CD4-positive, alpha-beta T cell (primary cell): ENCODE data around the gene ADSL. TPM values are rescaled to one million over a fixed set of nuclear protein-coding genes. Genes with fewer than 3 reads are reported as not detected.

Source experiments
- ATAC-seq: fragments of 200-7000 bp; cut with Tn5 transposase; one replicate; pipeline ENCODE4 v1.10.0; 2022; ENCODE audit warnings: mild to moderate bottlenecking; ENCODE audit not compliant: poor library complexity
- CTCF ChIA-PET: fragments of 350-600 bp; sonication (Branson Sonifier 250); formaldehyde crosslinking; loops from one replicate; lab custom pipeline; 2021; ENCODE audit warnings: antibody characterized with exemption, inconsistent platforms; lab: Charles Lee
- POLR2A ChIA-PET: fragments of 350-600 bp; sonication (Branson Sonifier 250); formaldehyde crosslinking; loops from one replicate; lab custom pipeline; 2021; ENCODE audit warnings: antibody characterized with exemption, inconsistent platforms; lab: Charles Lee
- DNase-seq, 14 experiments: peaks; one replicate each; pipeline ENCODE4 v3.0.0-alpha.2; 2013 to 2020; ENCODE audit warnings: mixed read lengths in 2 of 14
- H3K27ac ChIP-seq, 2 donors: one replicate each; pipeline versions ENCODE4 v1.5.1 to v1.7.0; 2013; ENCODE audit warnings: low read length in 2 of 2, low read depth in 1 of 2, mild to moderate bottlenecking in 1 of 2
- H3K27me3 ChIP-seq, 2 experiments: 1 replicate in 1 of 2; 2 replicates in 1 of 2; pipeline versions ENCODE4 v1.6.1 to v1.7.0; 2013; ENCODE audit warnings: low read length in 2 of 2, control low read depth in 1 of 2, mild to moderate bottlenecking in 1 of 2, moderate library complexity in 1 of 2; ENCODE audit not compliant: insufficient read depth in 2 of 2, control insufficient read depth in 1 of 2
- H3K36me3 ChIP-seq: one replicate; pipeline ENCODE4 v1.6.1; 2013; ENCODE audit warnings: low read length, control low read depth; ENCODE audit not compliant: insufficient read depth
- H3K4me1 ChIP-seq: one replicate; pipeline ENCODE4 v1.6.1; 2013; ENCODE audit warnings: low read length, control low read depth; ENCODE audit not compliant: insufficient read depth
- H3K4me3 ChIP-seq: one replicate; pipeline ENCODE4 v1.5.1; 2013; ENCODE audit warnings: mild to moderate bottlenecking, low read length, moderate library complexity
- H3K9me3 ChIP-seq, 2 experiments: 1 replicate in 1 of 2; 2 replicates in 1 of 2; pipeline versions ENCODE4 v1.6.1 to v1.7.0; 2013; ENCODE audit warnings: low read length in 2 of 2, mild to moderate bottlenecking in 2 of 2, control low read depth in 1 of 2, moderate library complexity in 1 of 2; ENCODE audit not compliant: control insufficient read depth in 1 of 2, insufficient read depth in 1 of 2
- H3K27ac Mint-ChIP-seq: one replicate; pipeline ENCODE4 v1.8.0; 2020; ENCODE audit warnings: mixed read lengths
- H3K27me3 Mint-ChIP-seq: one replicate; pipeline ENCODE4 v1.8.0; 2021; ENCODE audit warnings: mixed read lengths
- H3K36me3 Mint-ChIP-seq: one replicate; pipeline ENCODE4 v1.8.0; 2021; ENCODE audit warnings: low read depth, mixed read lengths
- H3K4me1 Mint-ChIP-seq: one replicate; pipeline ENCODE4 v1.8.0; 2021; ENCODE audit warnings: low read depth, mixed read lengths
- H3K4me3 Mint-ChIP-seq: one replicate; pipeline ENCODE4 v1.8.0; 2020; ENCODE audit warnings: mild to moderate bottlenecking, mixed read lengths
- H3K9me3 Mint-ChIP-seq: one replicate; pipeline ENCODE4 v1.8.0; 2020; ENCODE audit warnings: mixed read lengths
- intact Hi-C, 2 experiments: fragments of 100-400 bp; cut with DNase I in 1 of 2; cut with micrococcal nuclease in 1 of 2; formaldehyde crosslinking; loops; one replicate each; pipeline versions ENCODE4 v1.15.1 to v1.9.0; 2023 to 2025; cut with DNase I, micrococcal nuclease
- total RNA-seq, 174 experiments: library from RNA in 2 of 174; stranded (reverse) in 2 of 174; gene quantifications; one replicate each; pipeline ENCODE4 v1.2.3 and lab custom pipeline; 2021 to 2026
- TF ChIP-seq, protein P1 (sequence below): fragments of 200-600 bp; IDR thresholded peaks from one replicate; pipeline ENCODE4 v1.8.0; 2022; ENCODE audit warnings: antibody characterized with exemption, mild to moderate bottlenecking

ADSL gene
- total RNA-seq, 2 experiments from 2014 or later, result 62.9 to 75.3 TPM

DNA sequence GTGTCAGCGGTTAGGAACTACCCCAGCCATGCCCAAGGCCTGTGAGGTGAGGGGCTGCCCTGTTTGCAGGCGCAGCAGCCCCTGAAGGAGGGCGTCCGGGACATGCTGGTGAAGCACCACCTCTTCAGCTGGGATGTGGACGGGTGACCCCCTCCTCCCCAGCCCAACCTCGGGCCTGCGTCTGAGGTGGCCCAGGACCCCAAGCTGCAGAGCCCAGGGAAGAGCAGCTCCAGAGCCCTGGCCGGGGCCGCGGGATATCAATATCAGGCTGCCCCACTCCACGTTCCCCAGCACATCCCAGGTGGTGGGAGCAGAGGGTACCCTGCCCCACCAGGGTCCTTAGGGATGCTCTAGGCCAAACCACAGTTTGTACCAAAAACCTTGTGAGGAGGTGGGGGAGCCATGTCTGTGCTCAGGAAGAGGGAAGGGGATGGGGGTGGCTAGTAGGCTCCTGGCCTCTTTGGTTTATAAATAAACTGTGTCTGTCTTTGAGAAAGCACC, 63.4 kb downstream of the ADSL start:
- Mint-ChIP-seq H3K4me3 (no peak overlapping the region), H3K27me3 (no peaks in the 10 kb centered on the region), H3K9me3 (no peaks in the 10 kb centered on the region), H3K4me1 (peaks cover 14% of the 10 kb centered on the region), H3K27ac (no peak overlapping the region), H3K36me3 (peaks cover 74% of the 10 kb centered on the region)
- no peak for DNase-seq
- ATAC-seq, result no peak
- ChIA-PET POLR2A (interaction anchor here (1.1 to 1.3 kb wide), 2 partner anchors 21 kb away, joined by 4 to 5 read pairs; no protein-coding TSS in a partner anchor), CTCF (no interaction called here)
- H3K4me3 ChIP-seq, result no peak overlapping the region
- peaks cover 78% of the 10 kb centered on the region for H3K36me3 ChIP-seq
- TF ChIP-seq, protein P1, sequence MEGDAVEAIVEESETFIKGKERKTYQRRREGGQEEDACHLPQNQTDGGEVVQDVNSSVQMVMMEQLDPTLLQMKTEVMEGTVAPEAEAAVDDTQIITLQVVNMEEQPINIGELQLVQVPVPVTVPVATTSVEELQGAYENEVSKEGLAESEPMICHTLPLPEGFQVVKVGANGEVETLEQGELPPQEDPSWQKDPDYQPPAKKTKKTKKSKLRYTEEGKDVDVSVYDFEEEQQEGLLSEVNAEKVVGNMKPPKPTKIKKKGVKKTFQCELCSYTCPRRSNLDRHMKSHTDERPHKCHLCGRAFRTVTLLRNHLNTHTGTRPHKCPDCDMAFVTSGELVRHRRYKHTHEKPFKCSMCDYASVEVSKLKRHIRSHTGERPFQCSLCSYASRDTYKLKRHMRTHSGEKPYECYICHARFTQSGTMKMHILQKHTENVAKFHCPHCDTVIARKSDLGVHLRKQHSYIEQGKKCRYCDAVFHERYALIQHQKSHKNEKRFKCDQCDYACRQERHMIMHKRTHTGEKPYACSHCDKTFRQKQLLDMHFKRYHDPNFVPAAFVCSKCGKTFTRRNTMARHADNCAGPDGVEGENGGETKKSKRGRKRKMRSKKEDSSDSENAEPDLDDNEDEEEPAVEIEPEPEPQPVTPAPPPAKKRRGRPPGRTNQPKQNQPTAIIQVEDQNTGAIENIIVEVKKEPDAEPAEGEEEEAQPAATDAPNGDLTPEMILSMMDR, result no peak
- H3K27ac ChIP-seq, result no peak overlapping the region
- peaks cover under 1% of the 10 kb centered on the region for H3K4me1 ChIP-seq
- no peaks in the 10 kb centered on the region for H3K9me3 ChIP-seq
- intact Hi-C loops, result no loop called here
- H3K27me3 ChIP-seq, result no peaks in the 10 kb centered on the region

DNA sequence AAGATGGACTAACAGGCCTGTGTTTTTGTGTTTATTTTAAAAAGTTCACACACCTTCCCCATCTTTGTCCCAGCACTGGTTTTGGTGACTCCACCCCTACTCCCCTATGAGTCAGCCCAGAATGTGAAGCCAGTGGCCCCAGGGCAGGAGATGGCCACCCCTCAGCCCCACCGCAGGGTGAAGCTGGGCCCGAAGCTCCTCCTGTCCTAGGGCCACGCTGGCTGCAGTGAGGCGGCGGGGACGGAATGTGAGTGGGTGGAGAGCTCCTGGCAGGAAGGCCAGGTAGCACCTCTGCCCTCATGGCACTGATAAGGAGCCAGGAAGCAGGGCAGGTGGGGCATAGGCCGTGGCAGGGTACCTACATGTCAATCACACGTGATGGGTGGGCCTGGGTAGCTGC, 64.0 kb downstream of the ADSL start:
- ChIA-PET POLR2A (interaction anchor here (1.1 kb wide), 1 partner anchor 22 kb away, joined by 5 read pairs; no protein-coding TSS in a partner anchor), CTCF (interaction anchor here (0.5 kb wide), 1 partner anchor 21 kb away, joined by 4 read pairs; no protein-coding TSS in a partner anchor)
- no peaks in the 10 kb centered on the region for H3K9me3 ChIP-seq
- Mint-ChIP-seq H3K27ac (no peak overlapping the region), H3K36me3 (peaks cover 76% of the 10 kb centered on the region), H3K27me3 (no peaks in the 10 kb centered on the region), H3K4me1 (peaks cover 20% of the 10 kb centered on the region), H3K9me3 (no peaks in the 10 kb centered on the region), H3K4me3 (no peak overlapping the region)
- no peak overlapping the region for H3K27ac ChIP-seq
- ATAC-seq (no peak), DNase-seq (no peak)
- TF ChIP-seq, protein P1, result no peak
- peaks cover 72% of the 10 kb centered on the region for H3K36me3 ChIP-seq
- no peaks in the 10 kb centered on the region for H3K27me3 ChIP-seq
- no peak overlapping the region for H3K4me3 ChIP-seq
- intact Hi-C loops, result no loop called here
- peaks cover 6% of the 10 kb centered on the region for H3K4me1 ChIP-seq

DNA sequence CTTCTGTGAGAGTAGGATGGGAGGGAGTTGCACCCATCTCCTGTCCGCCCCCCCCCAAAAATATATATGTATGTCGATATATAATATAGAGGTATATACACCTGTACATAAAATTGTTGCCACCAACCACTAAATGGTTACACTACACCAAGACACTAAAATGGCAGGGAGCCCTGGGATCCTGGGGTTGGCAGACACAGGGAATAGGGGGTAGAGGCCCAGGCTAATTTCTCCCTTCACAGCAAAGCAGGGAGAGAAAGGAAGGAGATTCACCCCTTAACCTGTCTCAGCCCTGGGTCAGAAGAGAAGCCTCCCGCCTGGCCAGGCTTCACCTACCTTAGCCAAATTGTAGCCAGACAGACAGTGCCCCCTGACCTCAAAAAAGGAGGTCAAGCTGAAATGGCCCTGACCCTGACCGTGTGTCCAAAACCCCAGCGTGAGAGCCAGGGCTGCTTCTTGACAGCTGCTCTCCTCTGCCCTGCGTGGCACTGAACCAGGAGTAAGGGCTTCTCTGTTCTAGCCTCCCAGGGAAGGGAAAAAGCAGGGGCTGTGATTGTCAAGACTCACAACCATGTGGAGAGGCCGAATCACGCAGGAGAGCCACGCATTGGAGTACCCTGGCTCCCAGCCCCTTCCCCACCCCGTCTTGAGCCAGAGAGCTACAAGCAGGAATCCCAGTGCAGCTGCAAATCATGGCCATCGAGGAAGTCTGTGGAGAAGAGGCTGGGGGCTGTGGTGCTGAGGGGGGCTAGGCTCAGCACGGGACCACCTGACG, 64.6 kb downstream of the ADSL start:
- ATAC-seq (no peak), DNase-seq (no peak)
- ChIA-PET POLR2A (interaction anchor here (1.1 kb wide), 1 partner anchor 22 kb away, joined by 5 read pairs; no protein-coding TSS in a partner anchor), CTCF (interaction anchor here (0.5 to 0.6 kb wide), 2 partner anchors 21 to 285 kb away, joined by 4 read pairs; no protein-coding TSS in a partner anchor)
- TF ChIP-seq, protein P1, result no peak
- no peaks in the 10 kb centered on the region for H3K9me3 Mint-ChIP-seq
- H3K27ac Mint-ChIP-seq, result no peak overlapping the region
- no peak overlapping the region for H3K4me3 Mint-ChIP-seq
- no peaks in the 10 kb centered on the region for H3K27me3 Mint-ChIP-seq
- H3K36me3 Mint-ChIP-seq, result peaks cover 80% of the 10 kb centered on the region
- intact Hi-C loops, result no loop called here
- H3K9me3 ChIP-seq, result no peaks in the 10 kb centered on the region
- H3K4me1 Mint-ChIP-seq, result peaks cover 27% of the 10 kb centered on the region
- peaks cover 68% of the 10 kb centered on the region for H3K36me3 ChIP-seq
- H3K4me1 ChIP-seq, result peaks cover 13% of the 10 kb centered on the region
- no peaks in the 10 kb centered on the region for H3K27me3 ChIP-seq
- H3K27ac ChIP-seq, result no peak overlapping the region
- no peak overlapping the region for H3K4me3 ChIP-seq
